H1 (cell line): ENCODE data around the gene RAP1B. TPM values are rescaled to one million over a fixed set of nuclear protein-coding genes. Genes with fewer than 3 reads are reported as not detected.

Source experiments
- CTCF ChIA-PET: fragments of 300-600 bp; sonication (Branson Sonifier 250); formaldehyde crosslinking; loops from one replicate; lab custom pipeline; 2021; ENCODE audit not compliant: partially characterized antibody; lab: Charles Lee
- POLR2A ChIA-PET: fragments of 300-600 bp; sonication (Branson Sonifier 250); formaldehyde crosslinking; loops from one replicate; lab custom pipeline; 2021; ENCODE audit warnings: inconsistent platforms; ENCODE audit not compliant: partially characterized antibody; lab: Charles Lee
- DNase-seq, 2 experiments: peaks; one replicate each; pipeline versions ENCODE4 v3.0.0 to v3.0.0-alpha.2; 2010 to 2022; ENCODE audit warnings: low spot score in 2 of 2, low read depth in 1 of 2, mixed read lengths in 1 of 2
- FAIRE-seq: peaks from 2 replicates; lab custom pipeline; 2011; peaks lifted over from hg19 to GRCh38; lab: Jason Lieb, UNC
- H2AFZ ChIP-seq: 2 replicates; pipeline ENCODE4 v1.8.1; 2012; ENCODE audit warnings: low read length, inconsistent platforms
- H2AK5ac ChIP-seq: 2 replicates; pipeline ENCODE4 v1.6.1; 2013; ENCODE audit warnings: low read depth, low read length
- H2BK120ac ChIP-seq: replicated peaks from 2 replicates; pipeline ENCODE3; 2013; ENCODE audit warnings: low read depth, low read length, inconsistent platforms
- H2BK12ac ChIP-seq: 2 replicates; pipeline ENCODE4 v1.6.1; 2013; ENCODE audit warnings: low read depth, low read length
- H2BK15ac ChIP-seq: 2 replicates; pipeline ENCODE4 v1.6.1; 2013; ENCODE audit warnings: low read length
- H2BK20ac ChIP-seq: 2 replicates; pipeline ENCODE4 v1.6.1; 2013; ENCODE audit warnings: low read length
- H2BK5ac ChIP-seq: 2 replicates; pipeline ENCODE4 v1.6.1; 2013; ENCODE audit warnings: low read depth, low read length
- H3K14ac ChIP-seq: 2 replicates; pipeline ENCODE4 v1.6.1; 2013; ENCODE audit warnings: inconsistent platforms; ENCODE audit not compliant: insufficient read length
- H3K18ac ChIP-seq: 2 replicates; pipeline ENCODE4 v1.6.1; 2013; ENCODE audit warnings: low read length; ENCODE audit errors: extremely low read depth
- H3K23ac ChIP-seq: 2 replicates; pipeline ENCODE4 v1.6.1; 2013; ENCODE audit warnings: inconsistent platforms; ENCODE audit not compliant: insufficient read length
- H3K23me2 ChIP-seq: 2 replicates; pipeline ENCODE4 v1.6.1; 2013; ENCODE audit warnings: low read depth, low read length
- H3K27ac ChIP-seq: 2 replicates; pipeline ENCODE4 v1.6.1; 2011; ENCODE audit warnings: low read depth, low read length, inconsistent platforms
- H3K27me3 ChIP-seq, 4 experiments: replicated peaks in 1 of 4; 1 replicate in 1 of 4; 2 replicates in 3 of 4; pipeline versions ENCODE4 v1.6.1 to v1.8.1; 2011 to 2013; ENCODE audit warnings: low read length in 3 of 4, mild to moderate bottlenecking in 3 of 4, inconsistent platforms in 2 of 4, mixed read lengths in 2 of 4, moderate library complexity in 1 of 4; ENCODE audit not compliant: control insufficient read depth in 3 of 4, insufficient read depth in 3 of 4; ENCODE audit errors: extremely low read depth in 1 of 4
- H3K36me3 ChIP-seq, 4 experiments: 2 replicates each; pipeline versions ENCODE4 v1.6.1 to v1.8.1; 2011 to 2013; ENCODE audit warnings: mild to moderate bottlenecking in 4 of 4, low read length in 3 of 4, moderate library complexity in 2 of 4, control low read depth in 1 of 4, inconsistent platforms in 1 of 4; ENCODE audit not compliant: insufficient read depth in 4 of 4, control insufficient read depth in 2 of 4
- H3K4ac ChIP-seq: replicated peaks from 2 replicates; pipeline ENCODE3; 2013; ENCODE audit warnings: low read length, low read depth, mixed read lengths, inconsistent platforms; ENCODE audit not compliant: insufficient read length
- H3K4me1 ChIP-seq, 4 experiments: replicated peaks in 1 of 4; 1 replicate in 1 of 4; 2 replicates in 3 of 4; pipeline versions ENCODE4 v1.6.1 to v1.8.1; 2011 to 2013; ENCODE audit warnings: low read length in 3 of 4, inconsistent platforms in 2 of 4, mixed read lengths in 1 of 4; ENCODE audit not compliant: insufficient read depth in 4 of 4, control insufficient read depth in 3 of 4
- H3K4me2 ChIP-seq, 2 experiments: 2 replicates each; pipeline versions ENCODE4 v1.6.1 to v1.8.1; 2011 to 2013; ENCODE audit warnings: low read depth in 2 of 2, low read length in 2 of 2, control low read depth in 1 of 2, inconsistent platforms in 1 of 2, mild to moderate bottlenecking in 1 of 2; ENCODE audit not compliant: insufficient read depth in 1 of 2
- H3K4me3 ChIP-seq, 4 experiments: fragments of 200-600, 300-600 bp in 1 of 4; sonication (generic), shearing (Covaris generic), sonication (Bioruptor Twin) in 1 of 4; 2 replicates each; pipeline versions ENCODE4 v1.5.1 to v1.8.1; 2011 to 2016; ENCODE audit warnings: low read length in 4 of 4, low read depth in 3 of 4, control low read depth in 2 of 4, inconsistent platforms in 2 of 4, mild to moderate bottlenecking in 2 of 4, mixed read lengths in 1 of 4, moderate library complexity in 1 of 4; ENCODE audit not compliant: insufficient read depth in 2 of 4; ENCODE audit errors: extremely low read depth in 1 of 4
- H3K56ac ChIP-seq: replicated peaks from 2 replicates; pipeline ENCODE3; 2013; ENCODE audit warnings: low read depth, mild to moderate bottlenecking, mixed read lengths, low read length, inconsistent platforms; ENCODE audit not compliant: insufficient read length
- H3K79me1 ChIP-seq: 2 replicates; pipeline ENCODE4 v1.6.1; 2013; ENCODE audit warnings: low read depth, low read length, control low read depth
- H3K79me2 ChIP-seq, 2 experiments: 2 replicates each; pipeline versions ENCODE4 v1.6.1 to v1.8.1; 2012 to 2013; ENCODE audit warnings: low read length in 2 of 2, mild to moderate bottlenecking in 2 of 2, inconsistent platforms in 1 of 2; ENCODE audit not compliant: insufficient read depth in 2 of 2, control insufficient read depth in 1 of 2
- H3K9ac ChIP-seq, 4 experiments: replicated peaks in 1 of 4; 1 replicate in 1 of 4; 2 replicates in 3 of 4; pipeline versions ENCODE4 v1.6.1 to v1.8.1; 2011 to 2013; ENCODE audit warnings: low read depth in 3 of 4, low read length in 3 of 4, control low read depth in 2 of 4, mild to moderate bottlenecking in 2 of 4, moderate library complexity in 2 of 4, inconsistent platforms in 1 of 4; ENCODE audit errors: extremely low read depth in 1 of 4
- H3K9me3 ChIP-seq, 2 experiments: 2 replicates each; pipeline versions ENCODE4 v1.6.1 to v1.8.1; 2012 to 2013; ENCODE audit warnings: mild to moderate bottlenecking in 2 of 2, moderate library complexity in 2 of 2, control low read depth in 1 of 2, inconsistent platforms in 1 of 2, low read depth in 1 of 2, low read length in 1 of 2, mixed read lengths in 1 of 2; ENCODE audit not compliant: insufficient read depth in 2 of 2
- H4K20me1 ChIP-seq, 2 experiments: replicated peaks in 1 of 2; 2 replicates each; pipeline versions ENCODE3 to v1.8.1; 2011 to 2013; ENCODE audit warnings: inconsistent platforms in 2 of 2, low read length in 2 of 2, mild to moderate bottlenecking in 1 of 2; ENCODE audit not compliant: insufficient read depth in 2 of 2, control insufficient read depth in 1 of 2
- H4K5ac ChIP-seq: 2 replicates; pipeline ENCODE4 v1.6.1; 2013; ENCODE audit warnings: low read length, low read depth, mixed read lengths, inconsistent platforms; ENCODE audit not compliant: insufficient read length
- H4K8ac ChIP-seq: 2 replicates; pipeline ENCODE4 v1.8.0; 2013; ENCODE audit warnings: mild to moderate bottlenecking, moderate library complexity, low read length, inconsistent platforms; ENCODE audit not compliant: insufficient read depth; ENCODE audit errors: extremely low read depth
- H4K91ac ChIP-seq: replicated peaks from 2 replicates; pipeline ENCODE3; 2013; ENCODE audit warnings: low read length, mixed read lengths, inconsistent platforms; ENCODE audit not compliant: insufficient read length
- BCL11A ChIP-seq, 2 experiments: IDR thresholded peaks; one replicate each; pipeline ENCODE4 v1.6.1; 2011; ENCODE audit warnings: low read depth in 2 of 2, low read length in 2 of 2, mild to moderate bottlenecking in 2 of 2
- CHD1 ChIP-seq: IDR thresholded peaks from 2 replicates; pipeline ENCODE4 v1.6.1; 2012; ENCODE audit warnings: low read depth, low read length, improper control_type of control experiment
- CTBP2 ChIP-seq: IDR thresholded peaks from 2 replicates; pipeline ENCODE4 v1.7.0; 2011; ENCODE audit warnings: borderline replicate concordance, mild to moderate bottlenecking, moderate library complexity, mixed read lengths, low read length; ENCODE audit not compliant: insufficient read depth, insufficient read length
- GABPA ChIP-seq: IDR thresholded peaks from 2 replicates; pipeline ENCODE4 v1.6.1; 2011; ENCODE audit warnings: mild to moderate bottlenecking, low read length, moderate library complexity, borderline replicate concordance; ENCODE audit not compliant: insufficient read depth
- HDAC2 ChIP-seq, 2 experiments: fragments of 300-600 bp in 1 of 2; sonication (generic) in 1 of 2; IDR thresholded peaks; 2 replicates each; pipeline ENCODE4 v1.6.1; 2011 to 2012; ENCODE audit warnings: low read depth in 2 of 2, low read length in 2 of 2, mild to moderate bottlenecking in 2 of 2, moderate library complexity in 2 of 2, borderline replicate concordance in 1 of 2, inconsistent platforms in 1 of 2
- HDAC6 ChIP-seq: IDR thresholded peaks from one replicate; pipeline ENCODE4 v1.7.1; 2012; ENCODE audit warnings: low read depth, mild to moderate bottlenecking, inconsistent platforms, low read length, moderate library complexity
- JUN ChIP-seq: IDR thresholded peaks from 2 replicates; pipeline ENCODE4 v1.6.1; 2011; ENCODE audit warnings: low read depth, mild to moderate bottlenecking, improper control_type of control experiment, low read length
- KDM5A ChIP-seq: fragments of 200-600 bp; IDR thresholded peaks from 2 replicates; pipeline ENCODE4 v1.7.1; 2012; ENCODE audit warnings: mild to moderate bottlenecking, low read length, inconsistent platforms, mixed read lengths
- NANOG ChIP-seq: IDR thresholded peaks from 2 replicates; pipeline ENCODE4 v1.6.1; 2011; ENCODE audit warnings: low read length, low read depth, mild to moderate bottlenecking, inconsistent platforms; ENCODE audit not compliant: insufficient read depth, poor library complexity, severe bottlenecking
- NRF1 ChIP-seq: IDR thresholded peaks from 2 replicates; pipeline ENCODE4 v1.6.1; 2011; ENCODE audit warnings: mild to moderate bottlenecking, low read depth, low read length, improper control_type of control experiment
- SAP30 ChIP-seq: fragments of 300-600 bp; sonication (generic); IDR thresholded peaks from 2 replicates; pipeline ENCODE4 v1.7.1; 2012; ENCODE audit warnings: low read length, moderate library complexity, mild to moderate bottlenecking, inconsistent platforms; ENCODE audit not compliant: insufficient read depth, insufficient replicate concordance
- SIX5 ChIP-seq: IDR thresholded peaks from 2 replicates; pipeline ENCODE4 v1.6.1; 2011; ENCODE audit warnings: mild to moderate bottlenecking, low read depth, low read length
- SP1 ChIP-seq: IDR thresholded peaks from 2 replicates; pipeline ENCODE4 v1.6.1; 2011; ENCODE audit warnings: low read depth, low read length
- SP4 ChIP-seq: IDR thresholded peaks from 2 replicates; pipeline ENCODE4 v1.6.1; 2012; ENCODE audit warnings: low read length, inconsistent platforms
- WGBS, 2 experiments: shearing (Covaris generic) in 1 of 2; methylation state at CpG; one replicate each; pipeline versions ENCODE4 v1.1.6 to v1.1.7; 2013 to 2015; ENCODE audit warnings: low lambda C conversion rate in 2 of 2, mixed read lengths in 2 of 2, inconsistent platforms in 1 of 2, low coverage in 1 of 2, missing lambda C conversion rate in 1 of 2; ENCODE audit not compliant: insufficient replicate concordance in 2 of 2, insufficient coverage in 1 of 2, insufficient read length in 1 of 2; ENCODE audit errors: extremely low coverage in 1 of 2, missing lambda C conversion rate in 1 of 2; 5-methylcytosine and 5-hydroxymethylcytosine counted together
- polyA plus RNA-seq, 7 experiments: library from polyadenylated mRNA; depleted of rRNA in 3 of 7; stranded (reverse) in 5 of 7; unstranded in 2 of 7; fragments of >200 nt in 5 of 7; fragments of 200-250 nt in 2 of 7; gene quantifications; 1 replicate in 5 of 7; 2 replicates in 1 of 7; 4 replicates in 1 of 7; pipeline versions ENCODE4 v1.2.1 to v1.2.3, GENCODE V29; 2011 to 2013; ENCODE audit warnings: missing spikeins in 2 of 7, mixed read lengths in 2 of 7
- total RNA-seq: library from RNA; stranded (reverse); fragmentation: NEBNext Ultra II Directional; extraction: Animal tissue kit (Norgen Biotek cat#: 25700); gene quantifications from 2 replicates; pipeline ENCODE4 v1.2.1, GENCODE V29; 2021

Gene RAP1B
- total and polyA plus RNA-seq, 2 of the 8 experiments (the other 6 are each of a cell fraction or from before 2014, with no cell fraction given), result 61.4 to 112 TPM

DNA sequence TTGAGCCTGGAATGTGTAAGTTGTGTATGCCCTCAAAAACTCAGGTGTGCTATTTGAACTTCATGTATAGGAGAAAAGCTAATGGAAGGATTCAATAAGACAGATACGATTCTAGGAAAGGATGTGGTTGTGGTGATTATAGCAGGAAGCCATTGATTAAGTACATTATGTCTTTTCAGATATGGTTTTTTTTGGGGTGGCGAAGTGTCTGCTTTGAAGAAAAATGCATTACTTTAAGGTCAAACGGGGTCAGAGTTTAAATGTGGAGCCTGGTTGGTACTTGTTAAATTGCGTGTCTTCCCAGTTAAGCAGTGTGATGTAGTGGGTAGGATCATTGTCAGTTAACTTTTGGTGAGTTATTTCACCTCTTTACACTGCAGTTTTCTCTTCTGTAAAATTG lies 63.1 kb downstream of the RAP1B start:
- no peaks in the 10 kb centered on the region for H3K79me1 ChIP-seq
- no peak overlapping the region for H3K14ac ChIP-seq
- no peaks in the 10 kb centered on the region for H3K4me1 ChIP-seq
- no peak overlapping the region for H2AFZ ChIP-seq
- H3K27ac ChIP-seq, result no peak overlapping the region
- ChIA-PET CTCF (no interaction called here), POLR2A (no interaction called here)
- no peak overlapping the region for H4K8ac ChIP-seq
- no peaks in the 10 kb centered on the region for H3K27me3 ChIP-seq
- no peak overlapping the region for H3K9ac ChIP-seq
- H3K23ac ChIP-seq, result no peak overlapping the region
- no peak overlapping the region for H3K18ac ChIP-seq
- no peak overlapping the region for H4K5ac ChIP-seq
- no peak overlapping the region for H3K4ac ChIP-seq
- H3K23me2 ChIP-seq, result no peaks in the 10 kb centered on the region; the same call in 1 of the 2 replicates
- no peak overlapping the region for H2BK120ac ChIP-seq
- H4K91ac ChIP-seq, result no peak overlapping the region
- H4K20me1 ChIP-seq, result no peaks in the 10 kb centered on the region
- H3K79me2 ChIP-seq, result no peaks in the 10 kb centered on the region
- no peak overlapping the region for H2BK15ac ChIP-seq
- FAIRE-seq (peak; percentile 55), DNase-seq (no peak)
- TF ChIP-seq NANOG (no peak), SP4 (no peak), BCL11A (IDR thresholded peaks at IDR 0.05; ENCODE audit: low read depth in 2 of 2, low read length in 2 of 2) (no peak), SP1 (no peak), NRF1 (no peak), HDAC6 (no peak), JUN (no peak), SIX5 (no peak), CTBP2 (no peak), GABPA (no peak), CHD1 (no peak), HDAC2 (IDR thresholded peaks at IDR 0.05; ENCODE audit: borderline replicate concordance in 1 of 2, low read depth in 2 of 2, low read length in 2 of 2) (no peak), KDM5A (no peak), SAP30 (no peak)
- no peak overlapping the region for H2BK5ac ChIP-seq
- H3K36me3 ChIP-seq, result no peaks in the 10 kb centered on the region
- no peaks in the 10 kb centered on the region for H3K9me3 ChIP-seq
- no peak overlapping the region for H2BK20ac ChIP-seq
- 92% methylated on average over 4 of the region's 4 CpGs; no CpG with 5 or more reads in 1 of the 2 experiments for WGBS, 2 experiments
- no peak overlapping the region for H3K56ac ChIP-seq
- no peak overlapping the region for H3K4me2 ChIP-seq
- no peak overlapping the region for H2AK5ac ChIP-seq
- no peak overlapping the region for H3K4me3 ChIP-seq
- no peak overlapping the region for H2BK12ac ChIP-seq
